Right forelimb (tissue), 1 donor: ENCODE measurements around the gene ARVCF.
"Not testable (repeated sequence)": the region's sequence is repeated elsewhere in the genome, so short reads cannot be mapped to it uniquely, and the experiment has no call there.

Experiments used
- DNase-seq: peaks from one replicate; pipeline ENCODE4 v3.0.0-alpha.2; 2018

Gene ARVCF

GRCh38 chr22:19930551-19931486, 85.8 kb downstream of the ARVCF start:
- DNase-seq = no peak

- no peak for DNase-seq
These were observed 86.8 kb downstream of the ARVCF start for GRCh38 chr22:19929586-19930550.

GRCh38 chr22:19928207-19928606, 88.4 kb downstream of the ARVCF start:
- DNase-seq = no peak

GRCh38 chr22:19927696-19928095, 88.9 kb downstream of the ARVCF start:
- no peak for DNase-seq

GRCh38 chr22:19926028-19926427, 90.6 kb downstream of the ARVCF start:
- DNase-seq = not testable (repeated sequence)

GRCh38 chr22:19923914-19924513, 92.6 kb downstream of the ARVCF start:
- DNase-seq = no peak

- no peak for DNase-seq
These were observed 95.0 kb downstream of the ARVCF start for GRCh38 chr22:19921544-19922081.
